HepG2 (cell line): Measurements from ENCODE around the gene SMIM1. TPM values are rescaled to one million over a fixed set of nuclear protein-coding genes. Genes with fewer than 3 reads are reported as not detected.

Source experiments
- ATAC-seq: fragments of 200-7000 bp; cut with Tn5 transposase; 3 replicates; pipeline ENCODE4 v1.9.1; 2020; ENCODE audit warnings: mild to moderate bottlenecking, moderate library complexity
- BruUV-seq: library from RNA; stranded (reverse); fragments of 400-500 nt; replicated peaks from 2 replicates; lab custom pipeline; 2021; lab: Mats Ljungman, UMichigan
- CTCF ChIA-PET: fragments of 300-600 bp; formaldehyde crosslinking; extraction: SDS; loops from one replicate; lab custom pipeline; 2021; ENCODE audit warnings: low total read pairs, inconsistent platforms, low intra/inter-chr PET ratio; lab: Yijun Ruan, JAX
- POLR2A ChIA-PET: fragments of 350-600 bp; sonication (Branson Sonifier 250); formaldehyde crosslinking; loops from one replicate; lab custom pipeline; 2020; ENCODE audit warnings: antibody characterized with exemption, inconsistent platforms; lab: Yijun Ruan, JAX
- DNase-seq: peaks from one replicate; pipeline ENCODE4 v3.0.0-alpha.2; 2015; ENCODE audit warnings: low spot score
- FAIRE-seq: peaks from 3 replicates; lab custom pipeline; 2011; peaks lifted over from hg19 to GRCh38; lab: Jason Lieb, UNC
- H2AFZ ChIP-seq: one replicate; pipeline ENCODE4 v1.6.1; 2011; ENCODE audit warnings: low read length, inconsistent platforms
- H3K27ac ChIP-seq: fragments of 300-600 bp; 3 replicates; pipeline ENCODE4 v1.8.0; 2011; ENCODE audit warnings: mixed run types, mild to moderate bottlenecking, mixed read lengths, low read length, inconsistent platforms; ENCODE audit not compliant: insufficient read depth; ENCODE audit errors: extremely low read length
- H3K27me3 ChIP-seq, 2 experiments: fragments of 200-600 bp in 1 of 2; 2 replicates in 1 of 2; 3 replicates in 1 of 2; pipeline versions ENCODE4 v1.6.0 to v1.8.0; 2011; ENCODE audit warnings: low read length in 2 of 2, mild to moderate bottlenecking in 2 of 2, moderate library complexity in 2 of 2, inconsistent platforms in 1 of 2; ENCODE audit not compliant: insufficient read depth in 2 of 2, control insufficient read depth in 1 of 2
- H3K36me3 ChIP-seq, 2 experiments: fragments of 200-600 bp in 1 of 2; replicated peaks in 1 of 2; 2 replicates in 1 of 2; 3 replicates in 1 of 2; pipeline versions ENCODE4 v1.5.1 to v1.8.0; 2011; ENCODE audit warnings: low read length in 2 of 2, inconsistent platforms in 1 of 2; ENCODE audit not compliant: insufficient read depth in 2 of 2, control insufficient read depth in 1 of 2
- H3K4me1 ChIP-seq: 2 replicates; pipeline ENCODE4 v1.5.1; 2012; ENCODE audit warnings: low read length, inconsistent platforms; ENCODE audit not compliant: insufficient read depth
- H3K4me2 ChIP-seq: 2 replicates; pipeline ENCODE4 v1.6.0; 2011; ENCODE audit warnings: low read depth, low read length, inconsistent platforms
- H3K4me3 ChIP-seq, 3 experiments: fragments of 200-600 bp in 1 of 3; sonication (generic), shearing (Covaris generic) in 1 of 3; replicated peaks in 1 of 3; 2 replicates each; pipeline ENCODE4 v1.5.1; 2011 to 2016; ENCODE audit warnings: low read length in 3 of 3, inconsistent platforms in 2 of 3, low read depth in 2 of 3, mild to moderate bottlenecking in 2 of 3, control low read depth in 1 of 3, mixed read lengths in 1 of 3; ENCODE audit not compliant: insufficient read depth in 1 of 3
- H3K79me2 ChIP-seq: one replicate; pipeline ENCODE4 v1.6.1; 2011; ENCODE audit warnings: low read length, inconsistent platforms; ENCODE audit not compliant: insufficient read depth
- H3K9ac ChIP-seq: 2 replicates; pipeline ENCODE4 v1.6.0; 2011; ENCODE audit warnings: mild to moderate bottlenecking, low read depth, low read length, inconsistent platforms; ENCODE audit not compliant: insufficient read depth
- H3K9me3 ChIP-seq: 2 replicates; pipeline ENCODE4 v1.5.1; 2012; ENCODE audit warnings: mild to moderate bottlenecking, low read length
- H4K20me1 ChIP-seq: 2 replicates; pipeline ENCODE4 v1.6.0; 2011; ENCODE audit warnings: inconsistent platforms, mild to moderate bottlenecking, low read length, moderate library complexity; ENCODE audit not compliant: insufficient read depth
- AGO2 ChIP-seq: fragments of 200-400 bp; formaldehyde crosslinking; optimal IDR thresholded peaks from 2 replicates; pipeline ENCODE3; 2017; ENCODE audit warnings: mild to moderate bottlenecking, low read depth, low read length, moderate library complexity
- CREB1 ChIP-seq, 2 experiments: fragments of 450-650 bp in 1 of 2; IDR thresholded peaks; 2 replicates each; pipeline ENCODE4 v1.6.1; 2016 to 2017; ENCODE audit warnings: control low read depth in 1 of 2, mild to moderate bottlenecking in 1 of 2, missing compliant biosample characterization in 1 of 2, missing genetic modification characterization in 1 of 2
- FOXA1 ChIP-seq, 2 experiments: fragments of 450-650 bp in 1 of 2; sonication (generic) in 1 of 2; formaldehyde crosslinking in 1 of 2; IDR thresholded peaks; 2 replicates each; pipeline versions ENCODE4 v1.4.0 to v1.6.1; 2016 to 2020; ENCODE audit warnings: missing genetic modification reagents in 1 of 2
- GLI4 ChIP-seq: sonication (generic); formaldehyde crosslinking; IDR thresholded peaks from 2 replicates; pipeline ENCODE4 v1.5.1; 2020; ENCODE audit warnings: missing genetic modification reagents, mild to moderate bottlenecking, moderate library complexity, borderline replicate concordance
- HIVEP1 ChIP-seq: sonication (generic); formaldehyde crosslinking; IDR thresholded peaks from 2 replicates; pipeline ENCODE4 v1.4.0; 2020; ENCODE audit warnings: mild to moderate bottlenecking, missing genetic modification reagents
- IKZF4 ChIP-seq: sonication (generic); formaldehyde crosslinking; IDR thresholded peaks from 2 replicates; pipeline ENCODE4 v1.5.1; 2020; ENCODE audit warnings: borderline replicate concordance, mild to moderate bottlenecking, low read depth, missing genetic modification reagents; ENCODE audit errors: not compliant biosample characterization
- MATR3 ChIP-seq: sonication (generic); formaldehyde crosslinking; IDR thresholded peaks from 2 replicates; pipeline ENCODE4 v1.4.0; 2020; ENCODE audit warnings: missing genetic modification reagents
- MXD4 ChIP-seq: IDR thresholded peaks from 2 replicates; pipeline ENCODE4 v1.6.1; 2016; ENCODE audit warnings: mild to moderate bottlenecking, missing biosample characterization, missing genetic modification reagents
- PCBP2 ChIP-seq: fragments of 200-400 bp; formaldehyde crosslinking; optimal IDR thresholded peaks from 2 replicates; pipeline ENCODE3; 2018; ENCODE audit warnings: low read length, low read depth; ENCODE audit not compliant: poor library complexity, severe bottlenecking
- ZKSCAN8 ChIP-seq: IDR thresholded peaks from 2 replicates; pipeline ENCODE4 v1.6.1; 2016; ENCODE audit warnings: borderline replicate concordance, missing genetic modification reagents, missing compliant biosample characterization
- ZNF367 ChIP-seq: sonication (generic); formaldehyde crosslinking; IDR thresholded peaks from 2 replicates; pipeline ENCODE4 v1.4.0; 2020; ENCODE audit warnings: missing genetic modification reagents, borderline replicate concordance
- WGBS: methylation state at CpG from one replicate; pipeline ENCODE4 v1.1.6; 2017; ENCODE audit warnings: low lambda C conversion rate; 5-methylcytosine and 5-hydroxymethylcytosine counted together
- in situ Hi-C: cut with HindIII; loops from 2 replicates; pipeline ENCODE4 v1.10.0; 2017; ENCODE audit warnings: low pct_unique_long_range_greater_than_20kb; ENCODE audit not compliant: extremely low pct_ligation_motif_present
- intact Hi-C: fragments of 100-400 bp; cut with micrococcal nuclease; formaldehyde crosslinking; loops from one replicate; pipeline ENCODE4 v1.10.0; 2022; ENCODE audit not compliant: unreplicated experiment
- polyA plus RNA-seq, 8 experiments: library from polyadenylated mRNA; depleted of rRNA in 3 of 8; stranded (reverse) in 7 of 8; unstranded in 1 of 8; fragments of >200 nt; fragmentation: Illumina TruSeq in 4 of 8; extraction: Trizol in 4 of 8; gene quantifications; 2 replicates each; pipeline versions ENCODE4 v1.2.1 to v1.2.3, GENCODE V29; 2011 to 2016; ENCODE audit warnings: low read depth in 4 of 8, missing spikeins in 1 of 8, mixed read lengths in 1 of 8; ENCODE audit not compliant: insufficient read depth in 1 of 8
- total RNA-seq, 5 experiments: library from RNA; depleted of rRNA; stranded (reverse); fragments of >200 nt; fragmentation: Illumina TruSeq; extraction: Trizol; gene quantifications; 2 replicates each; pipeline ENCODE4 v1.2.3, GENCODE V29; 2016; ENCODE audit warnings: low read depth in 1 of 5
- TF ChIP-seq, protein P1 (sequence below): sonication (generic); formaldehyde crosslinking; IDR thresholded peaks from 2 replicates; pipeline ENCODE4 v1.4.0; 2020; ENCODE audit warnings: missing genetic modification reagents, mild to moderate bottlenecking, borderline replicate concordance
- TF ChIP-seq, protein P2 (sequence below): sonication (generic); formaldehyde crosslinking; IDR thresholded peaks from 2 replicates; pipeline ENCODE4 v1.4.0; 2020; ENCODE audit warnings: mild to moderate bottlenecking, low read depth, missing genetic modification reagents
- TF ChIP-seq, protein P3 (sequence below): sonication (generic); IDR thresholded peaks from 2 replicates; pipeline ENCODE4 v1.6.1; 2016; ENCODE audit warnings: low read depth, borderline replicate concordance
- TF ChIP-seq, protein P4 (sequence below): sonication (generic); formaldehyde crosslinking; IDR thresholded peaks from 2 replicates; pipeline ENCODE4 v1.4.0; 2020; ENCODE audit warnings: missing genetic modification reagents

The SMIM1 gene
- total and polyA plus RNA-seq, 2 of the 13 experiments (the other 11 are each of a cell fraction or from before 2014, with no cell fraction given) = 12.4 to 56.3 TPM

DNA sequence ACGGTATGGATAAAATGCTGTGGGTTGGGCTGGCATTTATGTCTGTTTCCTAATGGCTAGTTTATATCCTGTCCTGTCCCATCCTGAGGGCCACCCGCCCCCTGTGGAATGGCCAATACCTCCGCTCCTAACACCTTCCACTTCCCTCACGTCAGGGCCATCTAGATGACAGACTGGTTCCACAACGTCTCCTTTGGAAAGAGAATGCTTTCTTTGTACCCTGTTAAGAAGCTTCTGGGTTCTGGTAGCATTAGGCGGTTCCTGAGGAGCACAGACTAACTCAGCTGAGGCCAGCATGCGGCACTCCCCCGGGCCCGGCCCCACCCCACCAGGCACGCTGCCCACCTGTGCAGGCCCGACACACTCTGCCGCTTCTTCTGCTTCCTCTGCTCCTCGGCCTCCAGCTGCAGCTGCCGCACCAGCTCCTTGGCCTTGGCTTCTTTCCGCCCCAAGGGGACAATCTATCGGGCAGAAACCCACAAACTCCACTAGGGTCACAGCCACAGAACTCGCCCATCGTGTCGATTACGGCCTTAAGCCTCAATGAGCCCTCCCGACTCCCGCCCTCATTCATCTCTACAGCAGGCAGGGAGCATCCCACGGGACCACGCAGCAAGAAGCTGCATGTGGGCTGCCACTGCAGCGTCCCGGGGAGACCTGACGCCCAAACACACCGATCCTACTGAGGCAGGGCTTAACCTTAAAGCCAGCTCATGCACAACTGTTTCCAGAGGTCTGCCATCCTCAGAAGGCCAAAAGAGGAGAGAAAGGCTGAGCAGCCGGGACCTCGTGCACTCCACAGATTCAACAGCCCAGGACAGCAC lies 11.3 kb downstream of the SMIM1 start (continued):
- TF ChIP-seq AGO2 (peak; percentile 73), FOXA1 (IDR thresholded peaks at IDR 0.05) (no peak), FOXA1 (CRISPR knock-in tag; IDR thresholded peaks at IDR 0.05) (no peak), HIVEP1 (CRISPR knock-in tag) (no peak), GLI4 (CRISPR knock-in tag) (no peak)
- TF ChIP-seq, protein P1, sequence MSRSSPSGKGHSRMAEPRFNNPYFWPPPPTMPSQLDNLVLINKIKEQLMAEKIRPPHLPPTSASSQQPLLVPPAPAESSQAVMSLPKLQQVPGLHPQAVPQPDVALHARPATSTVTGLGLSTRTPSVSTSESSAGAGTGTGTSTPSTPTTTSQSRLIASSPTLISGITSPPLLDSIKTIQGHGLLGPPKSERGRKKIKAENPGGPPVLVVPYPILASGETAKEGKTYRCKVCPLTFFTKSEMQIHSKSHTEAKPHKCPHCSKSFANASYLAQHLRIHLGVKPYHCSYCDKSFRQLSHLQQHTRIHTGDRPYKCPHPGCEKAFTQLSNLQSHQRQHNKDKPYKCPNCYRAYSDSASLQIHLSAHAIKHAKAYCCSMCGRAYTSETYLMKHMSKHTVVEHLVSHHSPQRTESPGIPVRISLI (CRISPR knock-in tag) = no peak
- TF ChIP-seq, all 625 proteins: peak for 3

DNA sequence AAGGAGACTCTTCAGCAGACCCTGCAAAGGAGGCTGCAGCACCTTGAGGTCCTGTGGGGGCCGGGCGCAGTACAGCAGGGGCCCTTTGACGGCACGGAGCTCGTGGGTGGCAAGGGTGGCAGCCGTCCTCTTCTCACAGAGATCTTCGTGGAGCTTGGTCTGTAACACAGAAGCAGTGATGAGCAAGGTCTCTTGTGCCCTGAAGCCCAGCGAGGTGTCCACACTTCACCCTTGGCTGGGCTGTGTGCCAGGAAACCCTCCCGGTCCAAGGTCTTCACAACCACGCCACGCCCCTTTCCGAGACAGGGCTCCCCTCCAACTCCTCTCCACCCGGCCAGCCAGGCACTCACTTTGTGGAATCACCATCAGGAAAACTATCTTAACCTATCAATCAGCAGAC lies 12.5 kb downstream of the SMIM1 start:
- H3K9me3 ChIP-seq = no peaks in the 10 kb centered on the region
- H3K27me3 ChIP-seq = no peaks in the 10 kb centered on the region
- peak overlapping the region; percentile 15 for H3K4me2 ChIP-seq
- no peaks in the 10 kb centered on the region for H4K20me1 ChIP-seq
- DNase-seq (peak; percentile 89), FAIRE-seq (peak; percentile 84), ATAC-seq (peak; percentile 83)
- peak overlapping the region; percentile 47 for H3K27ac ChIP-seq
- ChIA-PET POLR2A (interaction anchor here (1.0 to 2.4 kb wide), 5 partner anchors 9 to 14 kb away, joined by 4 to 19 read pairs (median 10); partner anchors contain the start of gene LRRC47), CTCF (interaction anchor here (1.7 kb wide), 2 partner anchors 11 to 16 kb away, joined by 5 to 10 read pairs; partner anchors contain the start of gene LRRC47)
- intact Hi-C loops (loop anchor here (1.0 kb wide), 1 partner anchor 16 kb away; no protein-coding TSS in a partner anchor), in situ Hi-C loops (no loop called here)
- H3K79me2 ChIP-seq = peaks cover 14% of the 10 kb centered on the region
- H2AFZ ChIP-seq = no peak overlapping the region
- BruUV-seq = no TSS peak
- WGBS = 23% methylated on average over 7 of the region's 13 CpGs
- no peak overlapping the region for H3K9ac ChIP-seq
- peaks cover 25% of the 10 kb centered on the region for H3K4me1 ChIP-seq
- H3K4me3 ChIP-seq = no peak overlapping the region
- H3K36me3 ChIP-seq = peaks cover 22 to 62% of the 10 kb centered on the region in 2 experiments
- no peak for TF ChIP-seq MATR3 (CRISPR knock-in tag)
- TF ChIP-seq PCBP2 = no peak
- no peak for TF ChIP-seq ZNF367 (CRISPR knock-in tag)
- TF ChIP-seq, protein P2, sequence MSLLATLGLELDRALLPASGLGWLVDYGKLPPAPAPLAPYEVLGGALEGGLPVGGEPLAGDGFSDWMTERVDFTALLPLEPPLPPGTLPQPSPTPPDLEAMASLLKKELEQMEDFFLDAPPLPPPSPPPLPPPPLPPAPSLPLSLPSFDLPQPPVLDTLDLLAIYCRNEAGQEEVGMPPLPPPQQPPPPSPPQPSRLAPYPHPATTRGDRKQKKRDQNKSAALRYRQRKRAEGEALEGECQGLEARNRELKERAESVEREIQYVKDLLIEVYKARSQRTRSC (CRISPR knock-in tag) = no peak
- TF ChIP-seq, protein P3, sequence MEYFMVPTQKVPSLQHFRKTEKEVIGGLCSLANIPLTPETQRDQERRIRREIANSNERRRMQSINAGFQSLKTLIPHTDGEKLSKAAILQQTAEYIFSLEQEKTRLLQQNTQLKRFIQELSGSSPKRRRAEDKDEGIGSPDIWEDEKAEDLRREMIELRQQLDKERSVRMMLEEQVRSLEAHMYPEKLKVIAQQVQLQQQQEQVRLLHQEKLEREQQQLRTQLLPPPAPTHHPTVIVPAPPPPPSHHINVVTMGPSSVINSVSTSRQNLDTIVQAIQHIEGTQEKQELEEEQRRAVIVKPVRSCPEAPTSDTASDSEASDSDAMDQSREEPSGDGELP = no peak
- TF ChIP-seq ZKSCAN8 = no peak
- TF ChIP-seq IKZF4 = no peak
- TF ChIP-seq, protein P4, sequence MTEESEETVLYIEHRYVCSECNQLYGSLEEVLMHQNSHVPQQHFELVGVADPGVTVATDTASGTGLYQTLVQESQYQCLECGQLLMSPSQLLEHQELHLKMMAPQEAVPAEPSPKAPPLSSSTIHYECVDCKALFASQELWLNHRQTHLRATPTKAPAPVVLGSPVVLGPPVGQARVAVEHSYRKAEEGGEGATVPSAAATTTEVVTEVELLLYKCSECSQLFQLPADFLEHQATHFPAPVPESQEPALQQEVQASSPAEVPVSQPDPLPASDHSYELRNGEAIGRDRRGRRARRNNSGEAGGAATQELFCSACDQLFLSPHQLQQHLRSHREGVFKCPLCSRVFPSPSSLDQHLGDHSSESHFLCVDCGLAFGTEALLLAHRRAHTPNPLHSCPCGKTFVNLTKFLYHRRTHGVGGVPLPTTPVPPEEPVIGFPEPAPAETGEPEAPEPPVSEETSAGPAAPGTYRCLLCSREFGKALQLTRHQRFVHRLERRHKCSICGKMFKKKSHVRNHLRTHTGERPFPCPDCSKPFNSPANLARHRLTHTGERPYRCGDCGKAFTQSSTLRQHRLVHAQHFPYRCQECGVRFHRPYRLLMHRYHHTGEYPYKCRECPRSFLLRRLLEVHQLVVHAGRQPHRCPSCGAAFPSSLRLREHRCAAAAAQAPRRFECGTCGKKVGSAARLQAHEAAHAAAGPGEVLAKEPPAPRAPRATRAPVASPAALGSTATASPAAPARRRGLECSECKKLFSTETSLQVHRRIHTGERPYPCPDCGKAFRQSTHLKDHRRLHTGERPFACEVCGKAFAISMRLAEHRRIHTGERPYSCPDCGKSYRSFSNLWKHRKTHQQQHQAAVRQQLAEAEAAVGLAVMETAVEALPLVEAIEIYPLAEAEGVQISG (CRISPR knock-in tag) = peak; percentile 33; the same call in 1 of the 2 replicates
- no peak for TF ChIP-seq MXD4
- TF ChIP-seq CREB1 (IDR thresholded peaks at IDR 0.05) = no peak
- TF ChIP-seq CREB1 (CRISPR knock-in tag; IDR thresholded peaks at IDR 0.05) = no peak
